HL-60 (cell line): ENCODE data around the gene RASL10A.

Source experiments
- DNase-seq, 2 experiments: peaks; one replicate each; pipeline ENCODE4 v3.0.0-alpha.2; 2010 to 2020; ENCODE audit warnings: low read depth in 1 of 2, low spot score in 1 of 2
- H3K27ac ChIP-seq: fragments of 250-450 bp; sonication (Bioruptor Pico); replicated peaks from 2 replicates; pipeline ENCODE4 v1.5.1; 2020; ENCODE audit warnings: mild to moderate bottlenecking, moderate library complexity
- H3K27me3 ChIP-seq: fragments of 250-450 bp; sonication (Bioruptor Pico); 2 replicates; pipeline ENCODE4 v1.5.1; 2021; ENCODE audit warnings: mild to moderate bottlenecking, moderate library complexity; ENCODE audit not compliant: insufficient read depth, poor library complexity, severe bottlenecking
- H3K4me3 ChIP-seq: replicated peaks from 2 replicates; pipeline ENCODE4 v1.5.1; 2011; ENCODE audit warnings: mild to moderate bottlenecking, control low read depth, low read length; ENCODE audit not compliant: insufficient read depth
- CTCF ChIP-seq: IDR thresholded peaks from one replicate; pipeline ENCODE4 v1.5.1; 2011; ENCODE audit warnings: low read length, control low read depth, inconsistent platforms; ENCODE audit not compliant: insufficient read depth
- GABPA ChIP-seq: IDR thresholded peaks from 2 replicates; pipeline ENCODE4 v1.6.1; 2012; ENCODE audit warnings: low read depth
- POLR2AphosphoS5 ChIP-seq: IDR thresholded peaks from 2 replicates; pipeline ENCODE4 v1.6.1; 2012; ENCODE audit warnings: low read depth
- REST ChIP-seq: IDR thresholded peaks from 2 replicates; pipeline ENCODE4 v1.6.1; 2012; ENCODE audit warnings: low read depth; ENCODE audit not compliant: insufficient replicate concordance
- SPI1 ChIP-seq: IDR thresholded peaks from 2 replicates; pipeline ENCODE4 v1.6.1; 2012; ENCODE audit warnings: low read depth, mild to moderate bottlenecking, borderline replicate concordance
- microRNA-seq: library from miRNA; unstranded; fragments of <30 nt; microRNA quantifications from one replicate; pipeline ENCODE4, GENCODE V29; 2018

Gene RASL10A

GRCh38 chr22:29265305-29265704, 50.2 kb downstream of the RASL10A start:
- Histone ChIP-seq H3K4me3 (no peak overlapping the region), H3K27ac (no peak overlapping the region), H3K27me3 (no peaks in the 10 kb centered on the region)
- no peak for DNase-seq
- TF ChIP-seq SPI1 (no peak), CTCF (no peak), GABPA (no peak), POLR2AphosphoS5 (no peak), REST (no peak)

GRCh38 chr22:29263791-29264276, 51.7 kb downstream of the RASL10A start:
- H3K27ac ChIP-seq, result no peak overlapping the region
- DNase-seq, result no peak
- TF ChIP-seq SPI1 (no peak), GABPA (no peak), POLR2AphosphoS5 (no peak), REST (no peak), CTCF (no peak)

More at GRCh38 chr22:29263791-29264276, 51.7 kb downstream of the RASL10A start:
- no peak overlapping the region for H3K4me3 ChIP-seq
- no peaks in the 10 kb centered on the region for H3K27me3 ChIP-seq

Small RNAs within 50 kb of the gene (microRNA-seq; reads per million reads assigned to microRNA genes)
- gene MIR3653, result 16.6 reads per million, percentile 42 among the genes with 10 or more reads in this experiment
